ENCODE results near the gene PDCD4. TPM values are rescaled to one million over a fixed set of nuclear protein-coding genes. Genes with fewer than 3 reads are reported as not detected.

Gene PDCD4
- total and polyA plus RNA-seq, 2 of the 13 experiments (the other 11 are each of a cell fraction or from before 2014, with no cell fraction given): 22.8 to 56.2 TPM

DNA sequence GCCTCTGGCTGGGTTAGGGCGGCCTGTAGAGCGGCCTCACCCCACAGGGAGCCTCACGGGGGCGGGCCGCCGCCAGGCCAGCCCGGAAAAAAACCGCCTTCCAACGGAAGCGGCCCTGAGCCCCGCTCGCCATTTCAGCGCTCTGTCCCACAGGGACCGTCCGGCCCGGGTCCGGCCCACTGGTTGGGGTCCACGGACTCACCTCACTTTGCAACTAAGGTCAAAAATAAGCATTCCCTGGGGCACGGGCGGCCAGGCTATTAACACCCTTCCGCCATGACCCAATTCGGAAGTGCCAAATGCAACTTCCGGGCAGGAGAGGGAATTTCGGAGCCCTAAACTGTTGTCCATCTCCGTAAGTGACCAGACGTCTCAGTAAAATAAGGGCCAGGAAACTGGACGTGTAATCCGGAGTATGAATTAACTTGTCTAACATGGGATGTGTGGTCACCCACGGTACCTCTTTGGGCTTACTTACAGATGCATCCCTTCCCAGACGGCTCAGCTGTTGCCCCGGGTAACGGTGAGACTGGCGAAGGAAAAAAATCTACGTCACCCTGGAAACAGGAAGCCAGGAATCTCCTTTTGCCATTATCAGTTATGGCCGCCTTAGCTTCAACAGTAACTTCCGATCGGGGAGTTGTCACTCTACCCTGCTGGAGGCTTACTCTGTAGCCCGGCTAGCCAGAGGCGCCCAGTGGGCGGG is 47.1 kb downstream of the PDCD4 start, which contains the start of gene BBIP1 (continued):
- TF ChIP-seq ZMYM3 (CRISPR knock-in tag; IDR thresholded peaks at IDR 0.05) (no peak), ZNF530 (CRISPR knock-in tag; IDR thresholded peaks at IDR 0.05; ENCODE audit: low read depth) (no peak), SMAD9 (CRISPR knock-in tag; IDR thresholded peaks at IDR 0.05) (no peak), ZNF775 (CRISPR knock-in tag; IDR thresholded peaks at IDR 0.05; ENCODE audit: borderline replicate concordance) (no peak), AGO2 (optimal IDR thresholded peaks at IDR 0.05; ENCODE audit: low read depth, low read length) (peak; percentile 63), ZNF569 (CRISPR knock-in tag; IDR thresholded peaks at IDR 0.05; ENCODE audit: borderline replicate concordance) (no peak), CC2D1A (CRISPR knock-in tag; IDR thresholded peaks at IDR 0.05) (0 out of 2 replicates have a peak, but pooled peaks have one; percentile 43), THYN1 (CRISPR knock-in tag; IDR thresholded peaks at IDR 0.05; ENCODE audit: borderline replicate concordance, low read depth) (no peak), ZBTB1 (CRISPR knock-in tag; IDR thresholded peaks at IDR 0.05; ENCODE audit: borderline replicate concordance) (no peak), ZNF232 (CRISPR knock-in tag; IDR thresholded peaks at IDR 0.05; ENCODE audit: borderline replicate concordance) (peak; percentile 71; the same call in 1 of the 2 replicates), AHR (CRISPR knock-in tag; IDR thresholded peaks at IDR 0.05) (no peak), HDAC2 (CRISPR knock-in tag; IDR thresholded peaks at IDR 0.05) (no peak; the same call in none of the 2 replicates), ZNF292 (CRISPR knock-in tag; IDR thresholded peaks at IDR 0.05; ENCODE audit: borderline replicate concordance, low read depth) (no peak), ZNF615 (CRISPR knock-in tag; IDR thresholded peaks at IDR 0.05; ENCODE audit: borderline replicate concordance) (no peak; the same call in 1 of the 2 replicates), HMG20A (CRISPR knock-in tag; IDR thresholded peaks at IDR 0.05; ENCODE audit: borderline replicate concordance) (no peak), TARDBP (CRISPR knock-in tag; IDR thresholded peaks at IDR 0.05) (no peak; the same call in 1 of the 2 replicates), ZBTB20 (CRISPR knock-in tag; IDR thresholded peaks at IDR 0.05; ENCODE audit: borderline replicate concordance, low read depth) (no peak), ZNF83 (CRISPR knock-in tag; IDR thresholded peaks at IDR 0.05; ENCODE audit: borderline replicate concordance) (no peak), MIXL1 (CRISPR knock-in tag; IDR thresholded peaks at IDR 0.05) (no peak; the same call in 1 of the 2 replicates), ZNF264 (CRISPR knock-in tag; IDR thresholded peaks at IDR 0.05) (0 out of 2 replicates have a peak, but pooled peaks have one; percentile 27), RCOR2 (CRISPR knock-in tag; IDR thresholded peaks at IDR 0.05) (no peak), BHLHE40 (IDR thresholded peaks at IDR 0.05; ENCODE audit: low read length) (no peak; the same call in 1 of the 2 replicates), ZNF331 (CRISPR knock-in tag; IDR thresholded peaks at IDR 0.05) (no peak; the same call in 1 of the 2 replicates), TGIF2 (CRISPR knock-in tag; IDR thresholded peaks at IDR 0.05) (peak; percentile 76), ZNF317 (CRISPR knock-in tag; IDR thresholded peaks at IDR 0.05) (no peak)
- TF ChIP-seq, protein P1, sequence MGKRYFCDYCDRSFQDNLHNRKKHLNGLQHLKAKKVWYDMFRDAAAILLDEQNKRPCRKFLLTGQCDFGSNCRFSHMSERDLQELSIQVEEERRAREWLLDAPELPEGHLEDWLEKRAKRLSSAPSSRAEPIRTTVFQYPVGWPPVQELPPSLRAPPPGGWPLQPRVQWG (CRISPR knock-in tag; IDR thresholded peaks at IDR 0.05; ENCODE audit: borderline replicate concordance, low read depth): no peak
- TF ChIP-seq, protein P2, sequence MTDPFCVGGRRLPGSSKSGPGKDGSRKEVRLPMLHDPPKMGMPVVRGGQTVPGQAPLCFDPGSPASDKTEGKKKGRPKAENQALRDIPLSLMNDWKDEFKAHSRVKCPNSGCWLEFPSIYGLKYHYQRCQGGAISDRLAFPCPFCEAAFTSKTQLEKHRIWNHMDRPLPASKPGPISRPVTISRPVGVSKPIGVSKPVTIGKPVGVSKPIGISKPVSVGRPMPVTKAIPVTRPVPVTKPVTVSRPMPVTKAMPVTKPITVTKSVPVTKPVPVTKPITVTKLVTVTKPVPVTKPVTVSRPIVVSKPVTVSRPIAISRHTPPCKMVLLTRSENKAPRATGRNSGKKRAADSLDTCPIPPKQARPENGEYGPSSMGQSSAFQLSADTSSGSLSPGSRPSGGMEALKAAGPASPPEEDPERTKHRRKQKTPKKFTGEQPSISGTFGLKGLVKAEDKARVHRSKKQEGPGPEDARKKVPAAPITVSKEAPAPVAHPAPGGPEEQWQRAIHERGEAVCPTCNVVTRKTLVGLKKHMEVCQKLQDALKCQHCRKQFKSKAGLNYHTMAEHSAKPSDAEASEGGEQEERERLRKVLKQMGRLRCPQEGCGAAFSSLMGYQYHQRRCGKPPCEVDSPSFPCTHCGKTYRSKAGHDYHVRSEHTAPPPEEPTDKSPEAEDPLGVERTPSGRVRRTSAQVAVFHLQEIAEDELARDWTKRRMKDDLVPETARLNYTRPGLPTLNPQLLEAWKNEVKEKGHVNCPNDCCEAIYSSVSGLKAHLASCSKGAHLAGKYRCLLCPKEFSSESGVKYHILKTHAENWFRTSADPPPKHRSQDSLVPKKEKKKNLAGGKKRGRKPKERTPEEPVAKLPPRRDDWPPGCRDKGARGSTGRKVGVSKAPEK (CRISPR knock-in tag; IDR thresholded peaks at IDR 0.05; ENCODE audit: borderline replicate concordance): no peak
- TF ChIP-seq, protein P3, sequence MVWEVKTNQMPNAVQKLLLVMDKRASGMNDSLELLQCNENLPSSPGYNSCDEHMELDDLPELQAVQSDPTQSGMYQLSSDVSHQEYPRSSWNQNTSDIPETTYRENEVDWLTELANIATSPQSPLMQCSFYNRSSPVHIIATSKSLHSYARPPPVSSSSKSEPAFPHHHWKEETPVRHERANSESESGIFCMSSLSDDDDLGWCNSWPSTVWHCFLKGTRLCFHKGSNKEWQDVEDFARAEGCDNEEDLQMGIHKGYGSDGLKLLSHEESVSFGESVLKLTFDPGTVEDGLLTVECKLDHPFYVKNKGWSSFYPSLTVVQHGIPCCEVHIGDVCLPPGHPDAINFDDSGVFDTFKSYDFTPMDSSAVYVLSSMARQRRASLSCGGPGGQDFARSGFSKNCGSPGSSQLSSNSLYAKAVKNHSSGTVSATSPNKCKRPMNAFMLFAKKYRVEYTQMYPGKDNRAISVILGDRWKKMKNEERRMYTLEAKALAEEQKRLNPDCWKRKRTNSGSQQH (CRISPR knock-in tag; IDR thresholded peaks at IDR 0.05; ENCODE audit: low read depth): no peak
